ENCODE results near the gene TMEM233. TPM values are rescaled to one million over a fixed set of nuclear protein-coding genes. Genes with fewer than 3 reads are reported as not detected.
"Not testable (repeated sequence)": the region's sequence is repeated elsewhere in the genome, so short reads cannot be mapped to it uniquely, and the experiment has no call there.

TMEM233 gene
- total RNA-seq, 1 donor from 2014 or later = not detected

- H3K4me1 Mint-ChIP-seq = peaks cover 8% of the 10 kb centered on the region
- no peak overlapping the region for H3K27ac Mint-ChIP-seq
- intact Hi-C loops (cut with micrococcal nuclease) = no loop called here
- no peak for DNase-seq
- peaks cover 67% of the 10 kb centered on the region for H3K27me3 Mint-ChIP-seq
- no peak overlapping the region for H3K4me3 Mint-ChIP-seq
- H3K36me3 Mint-ChIP-seq (ENCODE audit: low read depth) = no peaks in the 10 kb centered on the region
- H3K9me3 Mint-ChIP-seq = peaks cover 8% of the 10 kb centered on the region
Measured at GRCh38 chr12:119592232-119592631, 1.3 kb upstream of the TMEM233 start.

- Mint-ChIP-seq H3K36me3 (ENCODE audit: low read depth) (no peaks in the 10 kb centered on the region), H3K9me3 (peaks cover 8% of the 10 kb centered on the region), H3K4me1 (peaks cover 8% of the 10 kb centered on the region), H3K4me3 (no peak overlapping the region), H3K27me3 (peaks cover 70% of the 10 kb centered on the region), H3K27ac (no peak overlapping the region)
- intact Hi-C loops (cut with micrococcal nuclease) = no loop called here
- DNase-seq = no peak
Measured at GRCh38 chr12:119594399-119594730, 791 bp downstream of the TMEM233 start.

GRCh38 chr12:119594772-119595445, 1.3 kb downstream of the TMEM233 start:
- Mint-ChIP-seq H3K4me3 (no peak overlapping the region), H3K27ac (no peak overlapping the region), H3K36me3 (ENCODE audit: low read depth) (no peaks in the 10 kb centered on the region), H3K4me1 (peaks cover 8% of the 10 kb centered on the region), H3K27me3 (peaks cover 67% of the 10 kb centered on the region), H3K9me3 (peaks cover 8% of the 10 kb centered on the region)
- intact Hi-C loops (cut with micrococcal nuclease) = no loop called here
- DNase-seq = no peak

GRCh38 chr12:119598159-119598558, 4.6 kb downstream of the TMEM233 start:
- Mint-ChIP-seq H3K9me3 (peaks cover 8% of the 10 kb centered on the region), H3K4me1 (peaks cover 8% of the 10 kb centered on the region), H3K4me3 (no peak overlapping the region), H3K27ac (no peak overlapping the region), H3K27me3 (peaks cover 54% of the 10 kb centered on the region), H3K36me3 (ENCODE audit: low read depth) (no peaks in the 10 kb centered on the region)
- no peak for DNase-seq
- intact Hi-C loops (cut with micrococcal nuclease) = no loop called here

- Mint-ChIP-seq H3K9me3 (no peaks in the 10 kb centered on the region), H3K27me3 (peaks cover 28% of the 10 kb centered on the region), H3K27ac (no peak overlapping the region), H3K4me3 (no peak overlapping the region), H3K4me1 (no peaks in the 10 kb centered on the region), H3K36me3 (ENCODE audit: low read depth) (no peaks in the 10 kb centered on the region)
- intact Hi-C loops (cut with micrococcal nuclease) = no loop called here
- DNase-seq = no peak
Measured at GRCh38 chr12:119601877-119602733, 8.5 kb downstream of the TMEM233 start.

- Mint-ChIP-seq H3K27me3 (peaks cover 24% of the 10 kb centered on the region), H3K27ac (no peak overlapping the region), H3K36me3 (ENCODE audit: low read depth) (no peaks in the 10 kb centered on the region), H3K9me3 (no peaks in the 10 kb centered on the region), H3K4me3 (no peak overlapping the region), H3K4me1 (no peaks in the 10 kb centered on the region)
- DNase-seq = no peak
- intact Hi-C loops (cut with micrococcal nuclease) = no loop called here
Measured at GRCh38 chr12:119602734-119603094, 9.1 kb downstream of the TMEM233 start.

GRCh38 chr12:119603767-119604166, 10.2 kb downstream of the TMEM233 start:
- H3K4me1 Mint-ChIP-seq = no peaks in the 10 kb centered on the region
- no peak overlapping the region for H3K27ac Mint-ChIP-seq
- DNase-seq = no peak
- H3K36me3 Mint-ChIP-seq (ENCODE audit: low read depth) = no peaks in the 10 kb centered on the region
- peaks cover 19% of the 10 kb centered on the region for H3K27me3 Mint-ChIP-seq
- intact Hi-C loops (cut with micrococcal nuclease) = no loop called here
- peaks cover 1% of the 10 kb centered on the region for H3K9me3 Mint-ChIP-seq
- H3K4me3 Mint-ChIP-seq = no peak overlapping the region

- Mint-ChIP-seq H3K27me3 (peaks cover 8% of the 10 kb centered on the region), H3K4me1 (no peaks in the 10 kb centered on the region), H3K36me3 (ENCODE audit: low read depth) (no peaks in the 10 kb centered on the region), H3K4me3 (no peak overlapping the region), H3K9me3 (peaks cover 14% of the 10 kb centered on the region), H3K27ac (no peak overlapping the region)
- intact Hi-C loops (cut with micrococcal nuclease) = no loop called here
- DNase-seq = no peak
Measured at GRCh38 chr12:119609358-119609757, 15.8 kb downstream of the TMEM233 start.

GRCh38 chr12:119613319-119613936, 19.9 kb downstream of the TMEM233 start:
- H3K36me3 Mint-ChIP-seq (ENCODE audit: low read depth) = no peaks in the 10 kb centered on the region
- peaks cover 14% of the 10 kb centered on the region for H3K9me3 Mint-ChIP-seq
- H3K4me1 Mint-ChIP-seq = no peaks in the 10 kb centered on the region
- DNase-seq = no peak
- peaks cover 2% of the 10 kb centered on the region for H3K27me3 Mint-ChIP-seq
- H3K27ac Mint-ChIP-seq = no peak overlapping the region
- H3K4me3 Mint-ChIP-seq = no peak overlapping the region
- intact Hi-C loops (cut with micrococcal nuclease) = no loop called here

- intact Hi-C loops (cut with micrococcal nuclease) = no loop called here
- H3K9me3 Mint-ChIP-seq = peaks cover 16% of the 10 kb centered on the region
- no peak for DNase-seq
- H3K4me3 Mint-ChIP-seq = no peak overlapping the region
- H3K27me3 Mint-ChIP-seq = peaks cover 2% of the 10 kb centered on the region
- no peaks in the 10 kb centered on the region for H3K36me3 Mint-ChIP-seq (ENCODE audit: low read depth)
- H3K27ac Mint-ChIP-seq = no peak overlapping the region
- no peaks in the 10 kb centered on the region for H3K4me1 Mint-ChIP-seq
Measured at GRCh38 chr12:119614705-119615104, 21.1 kb downstream of the TMEM233 start.

GRCh38 chr12:119615518-119616475, 22.2 kb downstream of the TMEM233 start:
- intact Hi-C loops (cut with micrococcal nuclease) = no loop called here
- peaks cover 13% of the 10 kb centered on the region for H3K9me3 Mint-ChIP-seq
- no peak overlapping the region for H3K4me3 Mint-ChIP-seq
- H3K4me1 Mint-ChIP-seq = no peaks in the 10 kb centered on the region
- peaks cover 2% of the 10 kb centered on the region for H3K27me3 Mint-ChIP-seq
- H3K36me3 Mint-ChIP-seq (ENCODE audit: low read depth) = no peaks in the 10 kb centered on the region
- no peak for DNase-seq
- H3K27ac Mint-ChIP-seq = no peak overlapping the region

- not testable (repeated sequence) for H3K27ac Mint-ChIP-seq
Measured at GRCh38 chr12:119618328-119618896, 24.8 kb downstream of the TMEM233 start.

GRCh38 chr12:119620490-119620889, 26.9 kb downstream of the TMEM233 start:
- Mint-ChIP-seq H3K36me3 (ENCODE audit: low read depth) (no peaks in the 10 kb centered on the region), H3K27me3 (peaks cover 16% of the 10 kb centered on the region), H3K27ac (no peak overlapping the region), H3K4me1 (peaks cover 2% of the 10 kb centered on the region), H3K9me3 (peaks cover 11% of the 10 kb centered on the region), H3K4me3 (no peak overlapping the region)
- no peak for DNase-seq
- intact Hi-C loops (cut with micrococcal nuclease) = no loop called here

More at GRCh38 chr12:119618328-119618896, 24.8 kb downstream of the TMEM233 start:
- DNase-seq; H3K4me1 Mint-ChIP-seq; H3K4me3 Mint-ChIP-seq; intact Hi-C loops (cut with micrococcal nuclease); H3K36me3 Mint-ChIP-seq (ENCODE audit: low read depth): not testable (repeated sequence)
- peaks cover 12% of the 10 kb centered on the region for H3K27me3 Mint-ChIP-seq
- peaks cover 11% of the 10 kb centered on the region for H3K9me3 Mint-ChIP-seq
